Jurkat, Clone E6-1 (cell line): ENCODE measurements around the gene ZNF195.
"Not testable (repeated sequence)": the region's sequence is repeated elsewhere in the genome, so short reads cannot be mapped to it uniquely, and the experiment has no call there.

ENCODE experiments used
- DNase-seq: peaks from one replicate; pipeline ENCODE4 v3.0.0-alpha.2; 2011; ENCODE audit warnings: low read depth, low spot score
- H3K4me3 ChIP-seq: 2 replicates; pipeline ENCODE4 v1.5.1; 2011; ENCODE audit warnings: mild to moderate bottlenecking, low read length, control low read depth, moderate library complexity

The ZNF195 gene

DNA sequence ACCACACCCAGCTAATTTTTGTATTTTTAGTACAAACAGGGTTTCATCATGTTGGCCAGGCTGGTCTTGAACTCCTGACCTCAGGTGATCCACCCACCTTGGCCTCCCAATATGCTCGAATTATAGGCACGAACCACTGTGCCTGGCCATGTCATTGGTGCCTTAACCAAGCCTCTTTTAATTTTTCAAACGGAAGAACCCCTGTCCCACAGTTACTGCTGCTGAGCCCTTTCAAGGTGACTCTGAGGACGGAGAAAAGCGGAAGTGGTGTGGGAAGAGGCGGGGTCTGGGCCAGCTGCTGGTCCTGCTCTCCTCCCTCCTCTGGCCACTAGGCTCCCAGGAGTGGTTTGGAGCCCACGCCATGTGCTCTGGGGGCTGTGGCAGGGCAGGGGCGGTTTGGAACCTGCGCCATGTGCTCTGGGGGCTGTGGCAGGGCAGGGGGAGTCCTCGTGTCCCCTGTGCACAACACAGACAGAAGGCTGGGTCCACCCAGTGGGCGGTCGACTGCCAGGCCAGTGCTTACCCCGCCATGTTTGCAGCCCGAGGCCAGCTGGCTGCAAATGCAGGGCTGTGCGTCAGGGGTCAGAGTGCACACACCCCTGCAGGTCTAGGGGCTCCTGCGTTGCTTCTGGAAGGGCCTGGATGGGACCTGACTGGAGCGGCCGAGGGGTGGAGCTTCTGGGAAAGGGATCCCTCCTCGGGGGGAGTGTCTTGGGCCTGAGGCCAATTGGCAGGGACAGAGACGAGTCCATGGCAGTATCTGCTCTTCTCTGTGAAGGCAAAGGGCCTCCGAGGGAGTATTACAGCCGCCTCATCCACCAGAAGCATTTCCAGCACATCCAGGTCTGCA lies 25.4 kb upstream of the ZNF195 start:
- H3K4me3 ChIP-seq, DNase-seq: not testable (repeated sequence)

DNA sequence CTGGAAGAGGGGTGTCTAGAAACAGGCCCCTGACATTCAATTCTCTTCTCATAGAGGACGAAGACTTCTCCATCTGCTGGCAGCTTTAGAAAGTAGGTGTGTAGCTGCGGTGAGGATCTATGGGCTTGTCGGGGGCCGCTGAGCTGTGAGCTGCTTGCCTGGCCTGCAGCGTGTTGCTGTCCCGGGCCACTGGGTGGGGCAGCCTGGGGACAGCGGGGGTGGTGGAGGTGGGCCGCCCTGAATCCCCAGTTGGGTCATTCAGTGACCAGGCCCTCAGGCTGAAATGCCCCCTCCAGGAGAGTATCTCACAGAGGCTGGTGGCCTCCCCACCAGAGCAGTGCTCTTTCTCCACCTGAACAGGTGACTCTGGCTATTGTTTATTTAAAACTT lies 23.9 kb upstream of the ZNF195 start:
- DNase-seq, H3K4me3 ChIP-seq: not testable (repeated sequence)

DNA sequence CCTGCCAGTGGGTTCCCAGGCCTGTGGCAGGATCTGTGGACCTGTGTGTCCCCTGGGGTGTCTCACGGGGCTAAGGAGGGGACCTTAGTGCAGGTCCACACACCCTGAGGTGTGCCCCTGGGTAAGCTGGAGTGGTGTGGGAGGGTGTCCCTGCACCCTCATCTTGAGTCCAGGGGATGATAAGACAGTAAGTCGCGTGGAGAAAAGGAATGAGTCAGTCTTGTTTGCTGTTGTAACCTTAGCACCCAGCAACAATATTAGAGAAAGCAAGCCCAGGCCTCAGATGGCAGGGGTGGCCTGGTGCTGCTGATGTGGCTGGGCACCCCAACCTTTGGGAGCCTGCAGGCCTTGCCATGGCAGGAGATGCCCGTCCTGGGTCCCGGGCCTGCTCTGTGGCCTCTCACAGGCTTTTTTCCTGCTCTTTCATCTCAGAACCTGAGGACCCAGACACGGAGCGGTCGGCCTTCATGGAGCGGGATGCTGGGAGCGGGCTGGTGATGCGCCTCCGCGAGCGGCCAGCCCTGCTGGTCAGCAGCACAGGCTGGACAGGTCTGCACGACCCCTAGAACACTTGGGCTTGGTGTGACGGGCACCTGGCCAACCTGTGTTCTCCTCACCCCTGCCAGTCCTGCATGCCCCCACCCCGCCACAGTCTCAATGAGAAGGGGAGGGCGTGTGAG lies 23.4 kb upstream of the ZNF195 start:
- not testable (repeated sequence) for H3K4me3 ChIP-seq, DNase-seq

DNA sequence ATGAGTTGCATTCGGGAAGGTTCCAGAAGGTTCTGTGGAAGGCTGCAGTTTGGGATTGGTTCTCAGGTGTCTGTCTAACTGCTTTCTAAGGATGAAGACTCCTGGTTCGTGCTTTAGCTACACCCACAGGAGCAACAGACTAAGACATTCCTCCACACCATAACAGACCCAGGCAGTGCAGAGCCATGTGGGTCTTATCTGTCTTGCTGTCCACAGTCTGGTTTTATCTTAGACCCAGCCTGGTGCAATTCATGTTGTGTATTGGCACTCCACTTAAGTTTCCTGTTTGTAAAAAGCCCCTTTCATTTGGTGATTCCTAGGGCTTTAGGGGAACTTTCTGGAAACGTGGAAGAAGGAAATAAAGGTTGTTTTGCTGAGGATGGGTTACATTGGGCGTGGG lies 22.1 kb upstream of the ZNF195 start:
- H3K4me3 ChIP-seq, DNase-seq: not testable (repeated sequence)

DNA sequence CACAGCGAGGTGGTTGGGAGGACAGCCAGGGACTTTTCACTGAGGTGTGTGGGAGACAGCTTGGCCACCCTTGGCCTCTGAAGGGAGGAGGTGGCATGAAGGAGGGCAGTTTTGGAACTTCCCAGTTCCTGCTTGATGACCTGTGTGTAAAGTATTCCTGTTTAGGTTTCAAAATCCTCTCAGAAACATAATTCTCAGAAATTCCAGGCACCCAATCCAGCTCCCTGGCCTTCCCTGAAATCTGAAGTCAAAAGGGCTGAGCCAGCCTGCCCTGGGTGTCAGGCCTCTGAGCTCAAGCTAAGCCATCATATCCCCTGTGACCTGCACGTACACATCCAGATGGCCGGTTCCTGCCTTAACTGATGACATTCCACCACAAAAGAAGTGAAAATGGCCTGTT lies 19.6 kb upstream of the ZNF195 start:
- H3K4me3 ChIP-seq, DNase-seq: not testable (repeated sequence)

DNA sequence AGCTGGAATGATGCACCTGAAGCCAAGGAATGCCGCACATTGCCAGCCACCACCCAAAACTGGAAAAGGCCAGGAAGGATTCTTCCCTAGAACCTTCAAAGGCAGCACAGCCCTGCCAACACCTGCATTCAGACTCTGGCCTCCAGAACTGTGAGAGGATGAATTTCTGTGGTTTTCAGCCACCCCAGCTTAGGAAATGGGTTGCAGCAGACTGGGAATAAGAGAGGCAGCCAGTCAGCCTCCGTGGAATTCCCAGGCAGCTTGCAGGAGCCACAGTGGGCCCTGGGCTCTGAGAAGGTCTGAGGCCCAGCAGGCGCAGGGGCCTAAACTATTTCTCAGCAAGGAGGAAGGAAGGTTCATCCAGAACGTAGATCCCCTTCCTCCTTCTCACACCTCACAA lies 19.2 kb upstream of the ZNF195 start:
- not testable (repeated sequence) for H3K4me3 ChIP-seq, DNase-seq

DNA sequence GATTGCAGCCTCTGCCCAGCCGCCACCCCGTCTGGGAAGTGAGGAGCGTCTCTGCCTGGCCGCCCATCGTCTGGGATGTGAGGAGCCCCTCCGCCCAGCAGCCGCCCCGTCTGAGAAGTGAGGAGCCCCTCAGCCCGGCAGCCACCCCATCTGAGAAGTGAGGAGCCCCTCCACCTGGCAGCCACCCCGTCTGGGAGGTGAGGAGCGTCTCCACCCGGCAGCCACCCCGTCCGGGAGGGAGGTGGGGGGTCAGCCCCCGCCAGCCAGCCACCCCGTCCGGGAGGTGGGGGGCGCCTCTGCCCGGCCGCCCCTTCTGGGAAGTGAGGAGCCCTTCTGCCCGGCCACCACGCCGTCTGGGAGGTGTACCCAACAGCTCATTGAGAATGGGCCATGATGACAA lies 18.3 kb upstream of the ZNF195 start:
- not testable (repeated sequence) for DNase-seq, H3K4me3 ChIP-seq

DNA sequence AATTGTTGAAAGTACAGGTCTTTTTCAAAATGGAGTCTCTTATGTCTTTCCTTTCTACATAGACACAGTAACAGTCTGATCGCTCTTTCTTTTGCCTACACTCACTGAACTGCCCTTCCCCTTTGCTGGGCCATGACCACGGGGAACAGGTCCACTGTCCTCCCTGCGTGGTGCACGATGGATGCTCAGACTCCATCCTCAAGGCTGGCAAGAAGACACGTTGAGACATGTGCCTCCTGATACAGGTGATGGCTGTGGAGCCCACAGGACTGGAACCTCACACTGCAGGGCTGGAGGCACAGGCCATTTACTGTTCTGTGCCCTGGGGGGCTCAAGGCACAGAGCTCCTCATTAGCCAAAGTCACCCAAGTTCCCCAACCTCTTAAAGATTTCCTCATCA lies 16.5 kb upstream of the ZNF195 start:
- not testable (repeated sequence) for DNase-seq

DNA sequence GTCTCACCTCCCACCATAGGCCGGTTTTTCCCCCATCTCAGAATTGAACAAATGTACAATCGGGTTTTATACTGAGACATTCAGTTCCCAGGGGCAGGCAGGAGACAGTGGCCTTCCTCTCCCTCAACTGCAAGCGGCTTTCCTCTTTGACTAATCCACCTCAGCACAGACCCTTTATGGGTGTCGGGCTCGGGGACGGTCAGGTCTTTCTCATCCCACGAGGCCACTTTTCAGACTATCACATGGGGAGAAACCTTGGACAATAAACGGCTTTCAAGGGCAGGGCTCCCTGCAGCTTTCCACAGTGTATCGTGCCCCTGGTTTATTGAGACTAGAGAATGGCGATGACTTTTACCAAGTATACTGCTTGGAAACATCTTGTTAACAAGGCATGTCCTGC lies 16.0 kb upstream of the ZNF195 start:
- not testable (repeated sequence) for DNase-seq, H3K4me3 ChIP-seq

More for the DNA sequence above, 16.5 kb upstream of the ZNF195 start:
- not testable (repeated sequence) for H3K4me3 ChIP-seq

DNA sequence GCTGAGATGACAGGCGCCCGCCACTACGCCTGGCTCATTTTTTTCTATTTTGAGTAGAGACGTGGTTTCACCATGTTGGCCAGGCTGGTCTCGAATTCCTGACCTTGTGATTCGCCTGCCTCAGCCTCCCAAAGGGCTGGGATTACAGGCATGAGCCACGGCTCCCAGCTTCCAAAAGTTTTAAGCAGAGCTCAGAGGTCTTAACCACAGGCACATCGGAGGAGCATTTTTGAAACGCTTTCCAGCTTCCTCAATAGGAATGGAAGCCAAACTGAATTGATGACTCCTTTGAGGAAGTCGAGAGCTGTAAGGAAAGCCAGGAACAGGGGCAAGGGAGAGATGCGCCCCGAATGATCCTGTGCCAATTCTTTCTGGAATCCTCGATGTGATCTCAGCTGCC lies 14.5 kb upstream of the ZNF195 start:
- DNase-seq, H3K4me3 ChIP-seq: not testable (repeated sequence)

DNA sequence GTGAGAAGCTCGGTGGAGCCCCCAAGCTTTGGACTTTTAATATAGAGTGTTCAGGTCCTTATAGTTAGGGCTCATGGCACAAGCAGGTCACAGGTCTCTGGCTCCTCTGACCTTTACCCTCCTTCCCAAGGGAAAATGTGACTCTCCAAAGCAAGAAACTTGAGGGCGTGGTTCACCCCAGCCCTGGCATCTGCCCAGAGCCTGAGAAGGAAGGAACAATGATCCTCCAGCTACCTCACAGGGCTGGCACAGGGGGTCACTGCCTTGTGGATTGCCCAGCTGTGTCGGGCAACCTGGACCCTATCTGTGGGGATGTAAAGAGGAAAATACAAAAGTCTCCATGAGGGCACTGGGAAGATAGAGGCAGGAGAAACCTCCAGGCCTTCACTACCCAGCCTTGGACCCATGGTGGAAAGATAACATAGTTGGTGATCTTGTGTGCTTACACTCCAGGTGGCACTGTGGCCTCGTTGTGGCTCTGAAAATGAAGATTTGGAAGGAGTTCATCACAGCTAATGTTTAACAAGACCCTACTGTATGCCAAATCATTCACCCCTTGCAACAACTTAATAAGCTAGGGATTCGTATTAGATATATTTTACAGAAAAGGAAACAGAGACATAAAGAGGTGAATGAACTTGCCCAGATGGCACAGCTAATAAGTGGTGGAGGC lies 3.8 kb upstream of the ZNF195 start:
- H3K4me3 ChIP-seq = no peak overlapping the region
- DNase-seq = no peak

DNA sequence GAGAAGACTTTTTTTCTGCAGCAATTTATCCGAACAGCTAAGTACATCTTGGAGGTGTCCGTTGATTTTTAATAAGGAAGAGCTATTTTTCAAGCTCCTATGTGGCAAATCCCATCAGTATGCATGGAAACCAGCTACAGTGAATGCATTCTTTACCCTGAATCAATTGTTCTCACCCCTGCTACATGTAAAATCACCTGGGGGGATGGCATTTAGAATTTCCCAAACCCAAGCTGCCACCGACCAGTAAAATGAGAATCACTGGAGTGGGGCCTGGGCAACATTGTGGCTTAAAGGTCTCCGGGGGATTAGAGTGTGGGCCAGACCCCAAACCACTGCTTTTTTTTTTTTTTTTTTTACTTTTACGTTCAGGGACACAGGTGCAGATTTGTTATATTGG lies 2.8 kb upstream of the ZNF195 start:
- no peak overlapping the region for H3K4me3 ChIP-seq
- DNase-seq = no peak

DNA sequence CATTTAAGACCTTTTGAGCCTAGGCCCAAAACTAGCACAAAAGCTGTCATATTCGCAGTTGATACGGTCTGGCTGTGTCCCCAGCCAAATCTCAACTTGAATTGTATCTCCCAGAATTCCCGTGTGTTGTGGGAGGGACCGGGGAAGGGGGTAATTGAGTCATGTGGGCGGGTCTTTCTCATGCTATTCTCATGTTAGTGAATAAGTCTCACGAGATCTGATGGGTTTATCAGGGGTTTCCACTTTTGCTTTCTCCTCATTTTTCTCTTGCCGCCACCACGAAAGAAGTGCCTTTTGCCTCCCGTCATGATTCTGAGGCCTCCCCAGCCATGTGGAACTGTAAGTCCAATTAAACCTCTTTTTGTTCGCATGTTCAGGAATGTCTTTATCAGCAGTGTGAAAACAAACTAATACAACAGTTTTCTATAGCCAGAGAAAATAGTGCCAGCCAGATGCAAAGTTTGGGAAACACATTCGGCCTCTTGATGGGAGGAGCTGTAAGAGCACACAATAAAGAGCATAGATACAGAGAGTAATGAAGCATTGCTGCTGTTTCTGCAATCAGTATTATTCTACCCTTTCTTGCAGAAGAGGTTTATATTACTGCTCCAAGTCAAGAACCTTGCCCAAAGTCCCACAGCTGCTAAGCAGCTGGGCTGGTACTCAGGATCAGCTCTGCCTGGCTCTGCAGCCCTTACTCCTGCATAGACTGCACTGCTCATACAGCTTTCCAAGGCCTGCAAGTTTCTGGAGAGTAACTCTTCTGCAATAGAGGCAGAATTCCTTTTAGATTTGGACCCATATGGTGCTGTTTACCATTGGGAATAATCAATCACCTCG lies 2.0 kb upstream of the ZNF195 start:
- no peak overlapping the region for H3K4me3 ChIP-seq
- DNase-seq = no peak

DNA sequence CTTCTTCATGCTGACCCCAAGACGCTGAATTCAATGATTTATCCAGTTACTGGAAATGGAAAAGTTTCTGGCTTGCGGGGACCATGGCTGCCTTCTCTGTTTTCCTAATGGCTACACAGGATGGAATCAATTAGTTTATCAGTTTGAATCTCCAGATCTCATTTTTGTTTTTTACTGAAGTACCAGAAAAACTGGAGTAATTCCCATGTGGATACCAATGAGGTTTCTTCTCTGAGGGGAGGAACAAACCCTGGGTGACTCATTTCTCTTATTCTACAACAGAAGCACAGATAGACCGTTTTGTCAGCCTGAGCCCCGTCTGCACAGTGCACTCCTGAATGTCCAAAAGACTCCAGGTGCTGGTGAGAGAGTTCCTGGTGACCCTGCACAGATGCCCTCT lies 3.4 kb downstream of the ZNF195 start:
- DNase-seq = no peak
- H3K4me3 ChIP-seq = no peak overlapping the region

DNA sequence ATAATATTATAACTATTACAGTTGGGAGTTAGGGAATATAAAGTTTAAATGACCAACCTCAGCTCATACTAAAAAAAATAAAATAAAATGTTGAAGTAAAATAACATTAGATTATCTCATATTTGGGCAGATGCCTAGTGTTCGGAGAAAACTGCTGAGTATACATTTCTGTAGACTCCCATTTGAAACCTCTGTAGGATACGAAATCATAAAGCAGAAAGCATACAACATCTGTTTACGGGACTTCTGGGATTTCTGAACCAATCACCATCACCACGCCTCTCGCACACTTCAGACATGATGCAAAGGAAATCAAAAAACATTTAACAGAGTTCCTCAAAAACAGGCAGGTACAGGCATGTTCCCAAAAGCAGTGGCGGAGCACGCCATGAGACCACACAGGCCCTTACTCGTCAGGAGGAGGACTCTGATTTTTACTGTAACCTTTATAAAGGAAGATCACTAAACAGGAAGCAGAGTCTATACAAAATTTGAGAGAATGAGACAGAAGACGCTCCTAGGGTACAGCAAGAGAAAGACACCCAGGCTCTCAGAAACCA lies 8.6 kb downstream of the ZNF195 start:
- DNase-seq = no peak
- H3K4me3 ChIP-seq = no peak overlapping the region

DNA sequence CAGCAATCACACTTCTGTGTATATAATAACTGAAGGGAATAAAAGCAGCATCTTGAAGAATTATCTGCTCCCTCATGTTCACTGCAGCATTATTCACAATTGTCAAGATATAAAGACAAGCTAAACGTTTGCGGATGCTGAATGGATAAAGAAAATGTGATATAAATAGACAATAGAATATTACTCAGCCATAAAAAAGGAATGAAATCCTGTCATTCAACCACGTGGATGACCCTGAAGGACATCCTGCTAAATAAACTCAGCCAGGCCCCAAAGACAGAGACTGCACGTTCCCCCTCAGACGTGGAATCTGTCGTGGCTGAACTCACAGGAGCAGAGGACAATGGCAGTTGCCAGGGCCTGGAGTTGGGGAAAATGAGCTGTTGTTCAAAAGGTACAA lies 9.6 kb downstream of the ZNF195 start:
- no peak for DNase-seq
- no peak overlapping the region for H3K4me3 ChIP-seq

DNA sequence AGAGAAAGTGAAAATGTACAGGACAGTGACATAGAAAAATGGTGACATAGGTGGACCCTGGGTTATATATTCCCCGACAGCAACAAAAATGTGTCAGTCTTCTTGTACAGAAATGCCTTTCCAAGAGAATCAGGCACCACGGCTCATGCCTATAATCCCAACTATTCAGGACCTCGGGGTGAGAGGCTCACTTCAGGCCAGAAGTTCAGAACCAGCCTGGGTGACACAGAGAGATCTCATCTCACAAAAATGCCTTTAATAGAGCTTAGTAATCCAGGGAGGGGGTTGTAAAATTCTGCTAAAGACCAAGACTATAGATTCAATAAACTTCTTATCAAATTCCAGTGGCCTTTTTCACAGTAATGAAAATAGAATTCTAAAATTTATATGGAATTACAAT lies 10.7 kb downstream of the ZNF195 start:
- H3K4me3 ChIP-seq = no peak overlapping the region
- no peak for DNase-seq

DNA sequence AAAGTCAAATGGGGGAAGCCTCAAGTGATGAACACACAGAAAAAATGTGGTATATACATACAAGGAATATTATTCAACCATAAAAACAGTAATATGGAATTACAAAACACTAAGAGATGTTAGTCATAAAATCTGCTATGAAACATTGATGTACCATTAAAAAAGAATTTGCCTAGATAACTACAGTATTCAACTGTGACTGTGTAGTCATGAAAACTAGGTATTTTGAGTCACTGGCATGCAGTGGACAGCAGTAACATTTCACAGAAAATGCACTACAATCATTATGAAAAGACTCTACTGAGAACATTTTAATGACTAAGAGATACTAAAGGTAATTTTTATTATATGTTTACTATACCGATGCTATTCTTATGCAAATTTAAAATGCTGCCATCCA lies 11.7 kb downstream of the ZNF195 start:
- H3K4me3 ChIP-seq = no peak overlapping the region
- DNase-seq = no peak
